ENCODE results near the gene GPR85. TPM values are rescaled to one million over a fixed set of nuclear protein-coding genes. Genes with fewer than 3 reads are reported as not detected.

GPR85 gene
- total RNA-seq, 3 donors from 2014 or later = 0.12 to 0.70 (median 0.57) TPM

DNA sequence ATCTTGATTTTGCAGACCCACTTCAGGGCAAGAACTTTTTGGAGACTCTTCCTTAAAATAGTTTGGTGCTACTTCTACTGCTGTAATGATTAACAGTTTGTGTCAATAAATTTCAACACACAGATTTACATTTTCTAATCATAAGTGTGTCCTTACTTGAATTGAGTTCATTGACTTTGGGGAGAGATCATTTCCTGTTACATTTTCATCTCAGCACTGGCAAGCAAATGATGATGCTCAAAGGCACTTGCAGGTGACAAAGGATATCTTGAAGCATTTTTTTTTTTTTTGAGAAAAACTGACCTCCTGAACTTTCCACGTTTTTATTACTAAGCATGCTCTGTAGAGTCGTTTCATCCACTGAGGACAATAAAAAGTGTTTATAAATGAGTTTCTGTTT is 52.7 kb downstream of the GPR85 start:
- intact Hi-C loops (cut with DNase I, micrococcal nuclease) = no loop called here
- ATAC-seq (no peak), DNase-seq (no peak)
- Histone ChIP-seq H3K4me3 (no peak overlapping the region), H3K9me3 (no peaks in the 10 kb centered on the region), H3K4me1 (ENCODE audit: low read depth) (no peaks in the 10 kb centered on the region), H3K36me3 (ENCODE audit: low read depth) (no peaks in the 10 kb centered on the region)
- TF ChIP-seq, protein P1, sequence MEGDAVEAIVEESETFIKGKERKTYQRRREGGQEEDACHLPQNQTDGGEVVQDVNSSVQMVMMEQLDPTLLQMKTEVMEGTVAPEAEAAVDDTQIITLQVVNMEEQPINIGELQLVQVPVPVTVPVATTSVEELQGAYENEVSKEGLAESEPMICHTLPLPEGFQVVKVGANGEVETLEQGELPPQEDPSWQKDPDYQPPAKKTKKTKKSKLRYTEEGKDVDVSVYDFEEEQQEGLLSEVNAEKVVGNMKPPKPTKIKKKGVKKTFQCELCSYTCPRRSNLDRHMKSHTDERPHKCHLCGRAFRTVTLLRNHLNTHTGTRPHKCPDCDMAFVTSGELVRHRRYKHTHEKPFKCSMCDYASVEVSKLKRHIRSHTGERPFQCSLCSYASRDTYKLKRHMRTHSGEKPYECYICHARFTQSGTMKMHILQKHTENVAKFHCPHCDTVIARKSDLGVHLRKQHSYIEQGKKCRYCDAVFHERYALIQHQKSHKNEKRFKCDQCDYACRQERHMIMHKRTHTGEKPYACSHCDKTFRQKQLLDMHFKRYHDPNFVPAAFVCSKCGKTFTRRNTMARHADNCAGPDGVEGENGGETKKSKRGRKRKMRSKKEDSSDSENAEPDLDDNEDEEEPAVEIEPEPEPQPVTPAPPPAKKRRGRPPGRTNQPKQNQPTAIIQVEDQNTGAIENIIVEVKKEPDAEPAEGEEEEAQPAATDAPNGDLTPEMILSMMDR (IDR thresholded peaks at IDR 0.05) = no peak

Other genes starting within 250 kb of the GPR85 start
- 10 to 100 TPM; 21.4 to 27.6 (median 26.9) TPM for gene SMIM30, start 31.7 kb upstream of the GPR85 start, total RNA-seq

All from mucosa of descending colon (tissue), 3 donors.